SIG-M5 treated with dmso at 0.1 percent for 504 hours (cell line): ENCODE data around the gene GTF3C5.
"Not testable (repeated sequence)": the region's sequence is repeated elsewhere in the genome, so short reads cannot be mapped to it uniquely, and the experiment has no call there.

ENCODE experiments used
- DNase-seq: peaks from one replicate; lab custom pipeline; 2025; ENCODE audit not compliant: unreplicated experiment; lab: John Stamatoyannopoulos, UW

GTF3C5 gene

DNA sequence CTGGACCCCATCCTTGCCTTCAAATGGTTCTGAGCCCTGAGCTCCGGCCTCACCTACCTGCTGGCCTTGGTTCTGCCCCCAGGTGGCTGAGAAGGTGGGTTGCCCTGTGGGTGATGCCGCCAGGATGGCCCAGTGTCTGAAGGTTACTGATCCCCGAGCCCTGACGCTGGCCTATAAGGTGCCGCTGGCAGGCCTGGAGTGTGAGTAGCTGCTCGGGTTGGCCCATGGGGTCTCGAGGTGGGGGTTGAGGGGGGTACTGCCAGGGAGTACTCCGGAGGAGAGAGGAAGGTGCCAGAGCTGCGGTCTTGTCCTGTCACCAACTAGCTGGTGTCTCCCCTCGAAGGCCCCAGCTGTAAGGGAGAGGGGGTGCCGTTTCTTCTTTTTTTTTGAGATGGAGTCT is 36.2 kb downstream of the GTF3C5 start:
- DNase-seq: no peak

DNA sequence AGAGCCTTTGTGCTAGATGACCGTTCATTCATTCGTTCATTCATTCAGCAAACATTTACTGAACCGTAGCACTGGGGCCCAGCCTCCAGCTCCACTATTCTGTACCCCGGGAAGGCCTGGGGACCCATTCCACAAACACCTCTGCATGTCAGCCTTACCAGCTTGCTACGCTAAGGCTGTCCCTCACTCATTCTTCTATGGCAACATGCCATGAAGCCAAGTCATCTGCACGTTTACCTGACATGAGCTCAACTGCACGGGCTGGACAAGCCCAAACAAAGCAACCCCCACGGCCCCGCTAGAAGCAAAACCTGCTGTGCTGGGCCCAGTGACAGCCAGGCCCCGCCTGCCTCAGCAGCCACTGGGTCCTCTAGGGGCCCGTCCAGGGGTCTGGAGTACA is 37.0 kb downstream of the GTF3C5 start:
- no peak for DNase-seq

DNA sequence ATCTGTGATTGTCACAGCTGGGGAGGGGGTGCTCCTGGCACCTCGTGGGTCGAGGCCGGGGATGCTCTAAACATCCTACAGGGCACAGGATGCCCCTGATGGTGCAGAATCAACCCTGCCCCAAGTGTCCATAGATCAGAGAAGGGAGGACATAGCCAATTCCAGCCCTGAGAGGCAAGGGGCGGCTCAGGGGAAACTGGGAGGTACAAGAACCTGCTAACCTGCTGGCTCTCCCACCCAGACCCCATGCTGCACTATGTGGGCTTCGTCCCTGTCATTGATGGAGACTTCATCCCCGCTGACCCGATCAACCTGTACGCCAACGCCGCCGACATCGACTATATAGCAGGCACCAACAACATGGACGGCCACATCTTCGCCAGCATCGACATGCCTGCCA is 37.6 kb downstream of the GTF3C5 start:
- not testable (repeated sequence) for DNase-seq

DNA sequence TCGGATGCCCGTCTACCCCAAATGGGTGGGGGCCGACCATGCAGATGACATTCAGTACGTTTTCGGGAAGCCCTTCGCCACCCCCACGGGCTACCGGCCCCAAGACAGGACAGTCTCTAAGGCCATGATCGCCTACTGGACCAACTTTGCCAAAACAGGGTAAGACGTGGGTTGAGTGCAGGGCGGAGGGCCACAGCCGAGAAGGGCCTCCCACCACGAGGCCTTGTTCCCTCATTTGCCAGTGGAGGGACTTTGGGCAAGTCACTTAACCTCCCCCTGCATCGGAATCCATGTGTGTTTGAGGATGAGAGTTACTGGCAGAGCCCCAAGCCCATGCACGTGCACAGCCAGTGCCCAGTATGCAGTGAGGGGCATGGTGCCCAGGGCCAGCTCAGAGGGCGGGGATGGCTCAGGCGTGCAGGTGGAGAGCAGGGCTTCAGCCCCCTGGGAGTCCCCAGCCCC is 39.7 kb downstream of the GTF3C5 start:
- DNase-seq: not testable (repeated sequence)

DNA sequence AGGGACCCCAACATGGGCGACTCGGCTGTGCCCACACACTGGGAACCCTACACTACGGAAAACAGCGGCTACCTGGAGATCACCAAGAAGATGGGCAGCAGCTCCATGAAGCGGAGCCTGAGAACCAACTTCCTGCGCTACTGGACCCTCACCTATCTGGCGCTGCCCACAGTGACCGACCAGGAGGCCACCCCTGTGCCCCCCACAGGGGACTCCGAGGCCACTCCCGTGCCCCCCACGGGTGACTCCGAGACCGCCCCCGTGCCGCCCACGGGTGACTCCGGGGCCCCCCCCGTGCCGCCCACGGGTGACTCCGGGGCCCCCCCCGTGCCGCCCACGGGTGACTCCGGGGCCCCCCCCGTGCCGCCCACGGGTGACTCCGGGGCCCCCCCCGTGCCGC is 40.2 kb downstream of the GTF3C5 start:
- not testable (repeated sequence) for DNase-seq

DNA sequence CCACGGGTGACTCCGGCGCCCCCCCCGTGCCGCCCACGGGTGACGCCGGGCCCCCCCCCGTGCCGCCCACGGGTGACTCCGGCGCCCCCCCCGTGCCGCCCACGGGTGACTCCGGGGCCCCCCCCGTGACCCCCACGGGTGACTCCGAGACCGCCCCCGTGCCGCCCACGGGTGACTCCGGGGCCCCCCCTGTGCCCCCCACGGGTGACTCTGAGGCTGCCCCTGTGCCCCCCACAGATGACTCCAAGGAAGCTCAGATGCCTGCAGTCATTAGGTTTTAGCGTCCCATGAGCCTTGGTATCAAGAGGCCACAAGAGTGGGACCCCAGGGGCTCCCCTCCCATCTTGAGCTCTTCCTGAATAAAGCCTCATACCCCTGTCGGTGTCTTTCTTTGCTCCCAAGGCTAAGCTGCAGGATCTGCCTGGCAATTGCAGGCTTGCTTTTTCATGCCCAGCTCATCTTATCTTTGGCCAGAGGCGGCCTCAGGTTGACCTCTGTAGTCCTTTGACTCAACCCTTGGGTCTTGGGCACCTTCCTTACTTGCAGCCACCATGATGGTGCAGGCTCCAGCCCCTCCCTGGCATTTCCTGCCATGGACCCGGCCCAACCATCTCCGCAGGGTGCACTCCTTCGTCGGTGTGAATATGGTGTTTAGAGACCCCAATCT is 40.8 kb downstream of the GTF3C5 start:
- DNase-seq: no peak

DNA sequence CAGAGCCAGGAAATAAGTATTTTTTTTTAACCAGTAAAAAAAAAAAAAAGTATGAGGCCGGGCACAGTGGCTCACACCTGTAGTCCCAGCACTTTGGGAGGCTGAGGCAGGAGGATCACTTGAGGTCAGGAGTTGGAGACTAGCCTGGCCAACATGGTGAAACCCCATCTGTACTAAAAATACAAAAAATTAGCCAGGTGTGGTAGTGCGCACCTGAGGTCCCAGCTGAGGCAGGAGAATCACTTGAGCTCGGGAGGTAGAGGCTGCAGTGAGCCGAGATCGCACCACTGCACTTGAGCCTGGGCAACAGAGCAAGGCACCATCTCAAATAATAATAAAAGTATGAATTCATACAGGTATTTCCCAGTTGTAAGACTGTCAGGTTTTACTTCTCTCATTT is 41.4 kb downstream of the GTF3C5 start:
- DNase-seq: not testable (repeated sequence)

DNA sequence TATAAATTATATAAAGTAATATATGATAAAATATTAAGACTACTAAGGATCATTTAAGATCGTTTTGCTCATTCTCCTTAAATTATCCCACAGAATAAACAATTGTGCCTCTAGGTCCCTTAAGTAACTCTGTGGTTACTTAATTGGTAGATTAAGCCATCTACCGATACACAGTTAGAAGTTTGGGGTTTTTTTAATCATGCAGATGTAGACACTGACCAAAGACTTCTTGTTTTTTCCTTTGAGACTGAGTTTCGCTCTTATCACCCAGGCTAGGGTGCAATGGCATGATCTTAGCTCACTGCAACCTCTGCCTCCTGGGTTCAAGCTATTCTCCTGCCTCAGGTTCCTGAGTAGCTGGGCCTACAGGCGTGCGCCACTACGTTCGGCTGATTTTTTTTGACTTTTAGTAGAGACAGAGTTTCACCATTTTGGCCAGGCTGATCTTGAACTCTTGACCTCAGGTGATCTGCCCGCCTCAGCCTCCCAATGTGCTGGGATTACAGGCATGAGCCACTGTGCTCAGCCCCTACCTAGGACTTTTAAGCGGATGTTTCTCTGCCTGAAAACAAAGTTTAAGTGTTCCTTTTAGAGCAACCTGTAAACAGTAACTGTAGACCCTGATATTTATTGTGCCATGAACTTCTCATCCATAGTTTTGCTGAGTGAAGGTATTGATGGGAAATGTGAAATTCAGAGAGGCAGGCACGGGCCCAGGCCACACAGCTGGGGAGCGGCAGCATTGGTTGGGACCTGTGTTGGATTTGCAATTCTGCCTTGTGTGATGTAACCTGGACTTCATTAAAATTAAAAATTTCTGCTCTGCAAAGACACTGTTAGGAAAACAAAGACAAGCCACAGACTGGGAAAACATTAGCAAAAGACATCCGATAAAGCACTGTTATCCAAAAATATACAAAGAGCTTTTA is 42.6 kb downstream of the GTF3C5 start:
- peak; percentile 69 for DNase-seq

DNA sequence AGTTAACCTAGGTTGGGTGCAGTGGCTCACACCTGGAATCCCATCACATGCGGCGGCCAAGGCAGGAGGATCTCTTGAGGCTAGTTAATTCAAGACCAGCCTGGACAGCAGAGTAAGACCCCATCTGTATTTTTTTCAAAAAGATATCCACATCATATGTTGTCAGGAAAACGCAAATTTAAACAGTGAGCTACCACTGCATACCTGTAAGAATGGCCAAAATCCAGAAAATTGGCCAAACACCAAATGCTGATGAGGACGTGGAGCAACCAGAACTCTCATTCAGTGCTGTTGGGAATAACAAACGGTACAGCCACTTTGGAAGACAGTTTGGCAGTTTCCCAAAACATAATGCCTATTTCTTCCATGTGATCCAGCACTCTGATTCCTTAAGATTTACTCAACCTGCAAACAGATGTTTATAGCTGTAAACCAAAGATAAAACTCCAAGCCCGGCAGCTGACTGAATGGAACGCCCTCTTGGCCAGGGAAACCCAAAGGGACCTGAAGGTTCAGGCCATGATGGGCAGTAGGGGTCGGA is 43.4 kb downstream of the GTF3C5 start:
- DNase-seq: no peak

DNA sequence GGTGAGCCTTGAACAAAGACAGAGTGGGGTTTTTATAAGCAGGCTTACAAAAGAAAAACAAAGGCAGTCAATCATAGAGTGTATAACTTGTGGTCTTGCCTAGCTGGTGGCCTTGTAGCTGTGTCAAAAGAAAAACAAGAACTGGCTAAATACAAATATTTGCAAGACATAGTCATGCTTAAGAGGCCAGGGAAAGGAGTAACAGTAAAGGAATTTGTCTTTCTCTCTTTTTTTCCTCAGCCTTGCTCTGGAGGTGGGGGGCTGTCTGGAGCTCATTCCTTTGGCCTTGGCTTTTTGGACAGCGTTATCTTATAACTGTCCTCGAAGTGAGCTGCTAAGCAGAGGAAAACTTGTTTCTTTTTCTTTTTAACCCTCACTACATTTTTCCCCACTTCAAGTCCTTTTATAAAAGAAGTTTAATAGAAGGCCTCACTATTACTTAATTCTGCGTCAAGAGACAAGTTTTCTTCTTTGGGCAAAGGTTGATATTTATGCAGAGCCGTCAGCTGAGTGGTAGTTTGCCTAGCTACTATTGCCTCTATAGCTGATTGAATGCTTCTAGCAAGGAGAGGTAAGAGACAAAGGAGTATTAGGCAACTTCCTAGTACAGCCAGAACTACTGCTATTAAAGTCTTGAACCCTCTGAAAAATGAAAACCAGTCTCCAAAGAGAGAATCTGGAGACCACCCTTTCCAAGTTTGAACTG is 45.3 kb downstream of the GTF3C5 start:
- no peak for DNase-seq

DNA sequence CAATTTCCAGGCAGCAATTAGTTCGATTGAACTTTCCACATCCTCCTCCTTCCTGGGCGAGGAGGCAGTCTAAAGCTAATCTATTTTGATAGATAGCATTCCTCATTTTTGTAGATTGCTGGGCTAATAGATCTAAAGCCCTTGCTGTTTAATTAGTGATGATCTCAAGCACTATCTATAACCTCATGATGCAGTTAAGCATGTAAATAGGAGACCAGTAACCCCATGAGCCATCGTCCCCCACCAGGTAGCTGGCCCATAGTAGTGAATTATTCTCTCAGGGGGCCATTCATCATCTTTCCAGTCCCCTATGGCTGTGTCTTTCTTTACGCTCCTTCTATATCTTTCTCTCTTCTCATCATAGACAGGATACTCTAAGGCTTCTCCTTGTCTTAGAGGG is 45.9 kb downstream of the GTF3C5 start:
- DNase-seq: no peak

DNA sequence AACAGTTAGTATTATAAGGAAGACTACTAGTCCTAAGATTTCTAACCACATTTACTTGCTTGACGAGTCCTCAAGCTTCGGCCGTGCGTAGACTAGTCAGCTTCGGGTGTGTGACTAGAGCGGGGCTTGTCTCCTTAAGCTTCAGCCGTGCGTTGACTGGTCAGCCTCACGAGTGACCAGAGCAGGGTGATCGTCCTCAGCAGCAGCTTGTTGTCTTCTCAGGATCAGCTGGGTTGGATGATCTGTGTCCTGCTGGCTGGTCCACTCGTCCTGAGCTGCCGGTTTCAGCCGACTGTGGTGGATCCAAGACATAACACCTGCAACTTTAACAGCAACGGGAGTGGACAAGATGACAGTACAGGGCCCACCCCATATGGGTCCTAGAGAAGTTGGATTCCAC is 47.7 kb downstream of the GTF3C5 start:
- DNase-seq: no peak

DNA sequence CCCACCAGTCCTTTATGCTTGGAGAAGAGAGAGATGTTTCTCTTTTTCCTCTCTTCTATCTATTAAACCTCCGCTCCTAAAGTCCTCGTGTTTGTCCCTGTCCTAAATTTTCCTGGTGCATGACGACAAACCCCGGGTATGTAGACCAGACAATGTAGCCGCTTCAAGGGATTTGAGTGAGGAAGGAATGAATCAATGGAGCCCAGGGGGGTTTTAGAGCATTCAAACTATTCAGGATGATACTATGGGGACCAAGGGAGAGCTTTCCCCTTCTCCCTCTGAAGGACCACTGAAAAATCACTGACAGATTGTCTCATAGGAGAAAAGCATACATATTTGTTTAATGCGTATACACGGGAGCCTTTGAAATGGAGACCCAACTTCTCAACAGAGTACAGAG is 49.4 kb downstream of the GTF3C5 start:
- DNase-seq: no peak

DNA sequence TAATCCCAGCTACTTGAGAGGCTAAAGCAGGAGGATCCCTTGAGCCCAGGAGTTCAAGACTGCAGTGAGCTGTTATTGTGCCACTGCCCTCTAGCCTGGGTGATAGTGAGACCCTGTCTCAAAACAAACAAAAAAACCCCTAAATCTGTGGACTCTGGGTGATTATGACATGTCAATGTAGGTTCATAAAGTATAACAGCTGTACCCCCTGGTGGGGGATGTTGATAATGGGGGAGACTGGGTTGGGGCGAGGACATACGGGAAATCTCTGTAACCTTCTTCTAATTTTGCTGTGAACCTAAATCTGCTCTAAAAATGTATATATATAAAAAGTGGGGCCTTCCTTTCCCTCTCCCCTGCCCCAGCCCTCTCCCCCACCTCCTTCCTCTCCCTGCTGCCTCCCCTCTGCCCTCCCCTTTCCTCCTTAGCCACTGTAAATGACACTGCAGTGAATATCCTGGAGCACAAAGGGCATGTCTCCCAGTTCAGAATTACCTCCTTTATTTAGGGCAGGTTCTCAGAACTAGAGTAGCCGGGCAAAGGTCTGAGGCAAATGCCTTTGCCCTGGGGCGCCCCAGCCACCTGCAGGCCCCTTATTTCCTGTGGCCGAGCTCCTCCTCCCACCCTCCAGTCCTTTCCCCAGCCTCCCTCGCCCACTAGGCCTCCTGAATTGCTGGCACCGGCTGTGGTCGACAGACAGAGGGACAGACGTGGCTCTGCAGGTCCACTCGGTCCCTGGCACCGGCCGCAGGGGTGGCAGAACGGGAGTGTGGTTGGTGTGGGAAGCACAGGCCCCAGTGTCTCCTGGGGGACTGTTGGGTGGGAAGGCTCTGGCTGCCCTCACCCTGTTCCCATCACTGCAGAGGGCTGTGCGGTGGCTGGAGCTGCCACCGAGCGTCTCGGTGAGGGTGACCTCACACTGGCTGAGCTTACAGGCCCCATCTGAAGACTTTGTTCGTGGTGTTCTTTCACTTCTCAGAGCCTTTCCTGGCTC is 50.3 kb downstream of the GTF3C5 start:
- not testable (repeated sequence) for DNase-seq

DNA sequence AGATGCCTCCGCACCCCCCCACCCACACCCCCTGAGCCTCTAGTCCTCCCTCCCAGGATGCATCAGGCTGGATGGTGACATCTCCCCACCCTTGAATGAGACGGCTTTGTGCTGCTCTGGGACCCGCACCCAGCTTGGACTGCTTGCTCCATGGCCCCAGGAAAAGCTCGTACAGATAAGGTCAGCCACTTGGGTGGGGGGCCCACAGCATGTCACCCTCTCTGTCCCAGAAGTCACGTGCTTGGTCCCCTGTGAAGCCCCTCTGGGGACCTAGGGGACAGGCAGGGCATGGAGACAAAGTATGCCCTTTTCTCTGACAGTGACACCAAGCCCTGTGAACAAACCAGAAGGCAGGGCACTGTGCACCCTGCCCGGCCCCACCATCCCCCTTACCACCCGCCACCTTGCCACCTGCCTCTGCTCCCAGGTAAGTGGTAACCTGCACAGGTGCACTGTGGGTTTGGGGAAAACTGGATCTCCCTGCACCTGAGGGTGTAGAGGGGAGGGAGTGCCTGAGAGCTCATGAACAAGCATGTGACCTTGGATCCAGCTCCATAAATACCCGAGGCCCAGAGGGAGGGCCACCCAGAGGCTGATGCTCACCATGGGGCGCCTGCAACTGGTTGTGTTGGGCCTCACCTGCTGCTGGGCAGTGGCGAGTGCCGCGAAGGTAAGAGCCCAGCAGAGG is 51.3 kb downstream of the GTF3C5 start:
- not testable (repeated sequence) for DNase-seq

DNA sequence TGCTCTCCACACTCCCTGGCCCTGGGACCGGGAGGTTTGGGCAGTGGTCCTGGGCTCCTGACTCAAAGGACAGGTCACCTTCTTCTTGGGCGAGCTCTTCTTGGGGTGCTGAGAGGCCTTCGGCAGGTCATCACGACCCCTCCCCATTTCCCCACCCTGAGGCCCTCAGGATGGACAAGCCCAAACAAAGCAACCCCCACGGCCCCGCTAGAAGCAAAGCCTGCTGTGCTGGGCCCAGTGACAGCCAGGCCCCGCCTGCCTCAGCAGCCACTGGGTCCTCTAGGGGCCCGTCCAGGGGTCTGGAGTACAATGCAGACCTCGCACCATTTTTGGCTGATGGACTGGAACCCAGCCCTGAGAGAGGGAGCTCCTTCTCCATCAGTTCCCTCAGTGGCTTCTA is 52.9 kb downstream of the GTF3C5 start:
- DNase-seq: not testable (repeated sequence)

DNA sequence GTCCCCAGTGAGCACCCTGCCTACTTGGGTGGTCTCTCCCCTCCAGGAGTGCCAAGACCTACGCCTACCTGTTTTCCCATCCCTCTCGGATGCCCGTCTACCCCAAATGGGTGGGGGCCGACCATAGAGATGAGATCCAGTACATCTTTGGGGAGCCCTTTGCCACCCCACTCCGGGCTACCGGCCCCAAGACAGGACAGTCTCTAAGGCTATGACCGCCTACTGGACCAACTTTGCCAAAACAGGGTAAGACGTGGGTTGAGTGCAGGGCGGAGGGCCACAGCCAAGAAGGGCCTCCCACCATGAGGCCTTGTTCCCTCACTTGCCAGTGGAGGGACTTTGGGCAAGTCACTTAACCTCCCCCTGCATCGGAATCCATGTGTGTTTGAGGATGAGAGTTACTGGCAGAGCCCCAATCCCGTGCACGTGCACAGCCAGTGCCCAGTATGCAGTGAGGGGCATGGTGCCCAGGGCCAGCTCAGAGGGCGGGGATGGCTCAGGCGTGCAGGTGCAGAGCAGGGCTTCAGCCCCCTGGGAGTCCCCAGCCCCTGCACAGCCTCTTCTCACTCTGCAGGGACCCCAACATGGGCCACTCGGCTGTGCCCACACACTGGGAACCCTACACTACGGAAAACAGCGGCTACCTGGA is 55.5 kb downstream of the GTF3C5 start:
- DNase-seq: not testable (repeated sequence)

DNA sequence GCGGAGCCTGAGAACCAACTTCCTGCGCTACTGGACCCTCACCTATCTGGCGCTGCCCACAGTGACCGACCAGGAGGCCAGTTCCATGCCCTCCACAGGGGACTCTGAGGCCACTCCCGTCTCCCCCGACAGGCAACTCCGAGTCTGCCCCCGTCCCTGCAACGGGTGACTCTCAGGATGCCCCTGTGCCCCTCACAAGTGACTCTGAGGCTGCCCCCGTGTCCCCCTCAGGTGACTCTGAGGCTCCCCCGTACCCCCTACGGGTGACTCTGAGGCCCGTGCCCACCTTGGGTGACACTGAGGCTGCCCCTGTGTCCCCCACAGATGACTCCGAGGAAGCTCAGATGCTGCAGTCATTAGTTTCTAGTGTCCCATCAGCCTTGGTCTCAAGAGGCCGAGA is 56.1 kb downstream of the GTF3C5 start:
- no peak for DNase-seq
